ENCODE data around the gene ACKR1. TPM values are rescaled to one million over a fixed set of nuclear protein-coding genes. Genes with fewer than 3 reads are reported as not detected.

The ACKR1 gene
- total and polyA plus RNA-seq, 2 of the 13 experiments (the other 11 are each of a cell fraction or from before 2014, with no cell fraction given): not detected

- TF ChIP-seq ARID3A (IDR thresholded peaks at IDR 0.05; ENCODE audit: low read depth, low read length): no peak
- no peak for TF ChIP-seq KDM1A (CRISPR knock-in tag; IDR thresholded peaks at IDR 0.05)
These were observed 3.1 kb downstream of the ACKR1 start (continued) for GRCh38 chr1:159207774-159208173.

- Histone ChIP-seq H3K27me3 (ENCODE audit: control insufficient read depth in 1 of 2, insufficient read depth in 2 of 2, low read length in 2 of 2) (no peaks in the 10 kb centered on the region; a peak in 1 of 5 replicates), H3K9ac (ENCODE audit: insufficient read depth, low read depth, low read length) (no peak overlapping the region), H4K20me1 (ENCODE audit: insufficient read depth, low read length) (no peaks in the 10 kb centered on the region), H3K36me3 (replicated peaks in 1 of 2; ENCODE audit: control insufficient read depth in 1 of 2, insufficient read depth in 2 of 2, low read length in 2 of 2) (no peaks in the 10 kb centered on the region), H3K4me1 (ENCODE audit: insufficient read depth, low read length) (no peaks in the 10 kb centered on the region), H3K4me2 (ENCODE audit: low read depth, low read length) (no peak overlapping the region), H2AFZ (ENCODE audit: low read length) (no peak overlapping the region), H3K4me3 (replicated peaks in 1 of 3; ENCODE audit: insufficient read depth in 1 of 3, low read depth in 2 of 3, low read length in 3 of 3) (no peak overlapping the region), H3K79me2 (ENCODE audit: insufficient read depth, low read length) (no peaks in the 10 kb centered on the region), H3K27ac (ENCODE audit: extremely low read length, insufficient read depth, low read length) (no peak overlapping the region), H3K9me3 (ENCODE audit: low read length) (no peaks in the 10 kb centered on the region)
- no peak for ATAC-seq
- DNase-seq (ENCODE audit: low spot score): no peak
- 0% methylated on average over 5 of the region's 7 CpGs for WGBS (ENCODE audit: low lambda C conversion rate)
- ChIA-PET POLR2A (no interaction called here), CTCF (ENCODE audit: low intra/inter-chr PET ratio, low total read pairs) (interaction anchor here (0.8 kb wide), 1 partner anchor 47 kb away, joined by 3 read pairs; no protein-coding TSS in a partner anchor)
- FAIRE-seq: no peak
- in situ Hi-C loops (cut with HindIII; ENCODE audit: extremely low pct_ligation_motif_present, low pct_unique_long_range_greater_than_20kb): no loop called here
- BruUV-seq (replicated peaks): no TSS peak
- intact Hi-C loops (cut with micrococcal nuclease; ENCODE audit: unreplicated experiment): no loop called here
- TF ChIP-seq DBP (CRISPR knock-in tag; IDR thresholded peaks at IDR 0.05; ENCODE audit: not compliant biosample characterization): no peak
- no peak for TF ChIP-seq NFRKB (IDR thresholded peaks at IDR 0.05)
- no peak for TF ChIP-seq NFKBIZ (CRISPR knock-in tag; IDR thresholded peaks at IDR 0.05)
- TF ChIP-seq ZBTB1 (CRISPR knock-in tag; IDR thresholded peaks at IDR 0.05; ENCODE audit: borderline replicate concordance): no peak
- TF ChIP-seq SRSF1 (optimal IDR thresholded peaks at IDR 0.05; ENCODE audit: low read depth, low read length): no peak
- TF ChIP-seq TFDP1 (CRISPR knock-in tag; IDR thresholded peaks at IDR 0.05; ENCODE audit: borderline replicate concordance): no peak
- TF ChIP-seq ZNF282 (IDR thresholded peaks at IDR 0.05; ENCODE audit: partially characterized antibody): no peak
- no peak for TF ChIP-seq DPF2 (CRISPR knock-in tag; IDR thresholded peaks at IDR 0.05; ENCODE audit: borderline replicate concordance, low read depth)
- no peak for TF ChIP-seq DNMT1 (CRISPR knock-in tag; IDR thresholded peaks at IDR 0.05)
- TF ChIP-seq NFE2L2 (IDR thresholded peaks at IDR 0.05; ENCODE audit: low read length): no peak
- TF ChIP-seq ZNF275 (CRISPR knock-in tag; IDR thresholded peaks at IDR 0.05; ENCODE audit: borderline replicate concordance): no peak
- no peak for TF ChIP-seq ZNF746 (CRISPR knock-in tag; IDR thresholded peaks at IDR 0.05)
- no peak for TF ChIP-seq CBX1 (IDR thresholded peaks at IDR 0.05; ENCODE audit: low read depth)
- no peak for TF ChIP-seq EHMT2 (IDR thresholded peaks at IDR 0.05; ENCODE audit: borderline replicate concordance, low read depth, low read length)
These were observed 3.6 kb downstream of the ACKR1 start for GRCh38 chr1:159208175-159208825.

All from HepG2 (cell line).